Measurements from ENCODE around the gene SEPTIN10. TPM values are rescaled to one million over a fixed set of nuclear protein-coding genes. Genes with fewer than 3 reads are reported as not detected.

Gene SEPTIN10
- total RNA-seq, 1 experiment from 2014 or later: 100.0 TPM

DNA sequence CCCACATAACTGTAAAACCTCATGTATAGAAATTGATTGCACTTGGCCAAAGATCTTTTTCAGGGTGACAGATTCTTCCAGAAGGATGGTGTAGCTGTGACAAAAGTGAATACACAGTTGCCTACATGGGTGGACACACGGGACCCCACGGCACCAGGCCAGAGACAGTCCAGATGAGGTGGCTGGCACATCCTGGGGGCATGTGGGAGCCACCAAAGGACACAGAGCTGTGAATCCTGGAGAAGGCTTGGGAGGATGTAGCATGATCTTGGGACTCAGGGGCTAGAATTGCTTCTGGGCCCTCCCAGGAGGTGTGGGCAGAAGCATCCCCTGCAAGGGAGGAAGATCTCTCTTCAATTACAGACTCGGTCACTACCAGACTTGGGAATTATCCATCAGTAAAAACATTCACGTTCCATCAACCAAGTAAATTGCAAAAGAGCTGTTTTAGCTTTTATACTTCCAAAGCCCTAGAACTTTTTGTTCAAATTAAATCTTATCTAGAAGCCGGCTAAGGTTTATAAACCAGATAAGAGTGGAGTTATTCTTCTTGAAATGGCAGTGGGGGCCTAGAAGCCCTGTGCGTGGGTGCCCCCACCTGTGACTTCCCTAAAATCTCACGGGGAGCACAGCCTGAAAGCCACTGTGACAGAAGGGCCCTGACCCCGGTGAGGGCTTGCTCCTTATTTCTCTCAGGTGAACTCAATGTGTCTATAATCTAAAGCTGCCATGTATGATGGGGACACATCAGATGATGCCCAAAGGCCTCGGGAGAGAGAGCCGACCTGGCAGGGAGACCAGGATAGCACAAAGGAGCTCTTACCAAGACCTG, 81.7 kb downstream of the SEPTIN10 start:
- CTCF ChIA-PET: interaction anchor here (0.6 kb wide), 1 partner anchor 1628 kb away, joined by 3 read pairs; no protein-coding TSS in a partner anchor
- no peak overlapping the region for H3K27ac ChIP-seq (ENCODE audit: low read length)
- no peaks in the 10 kb centered on the region for H3K36me3 ChIP-seq (ENCODE audit: control insufficient read depth, insufficient read depth, low read length)
- no peaks in the 10 kb centered on the region for H3K9me3 ChIP-seq (ENCODE audit: control insufficient read depth, insufficient read depth, low read depth, low read length)
- no peak overlapping the region for H3K4me3 ChIP-seq (ENCODE audit: low read depth in 2 of 2, low read length in 2 of 2)
- in situ Hi-C loops (cut with HindIII; ENCODE audit: low pct_unique_long_range_greater_than_20kb, low sequenced_read_pairs): no loop called here
- H3K4me1 ChIP-seq (ENCODE audit: control insufficient read depth, insufficient read depth, low read length): no peaks in the 10 kb centered on the region
- no peaks in the 10 kb centered on the region for H3K27me3 ChIP-seq (ENCODE audit: control insufficient read depth, insufficient read depth, low read length)
- ATAC-seq (no peak), DNase-seq (ENCODE audit: low read depth, low spot score) (no peak)
- POLR2A ChIA-PET: no interaction called here
- no TSS peak for BruUV-seq (replicated peaks)
- intact Hi-C loops (cut with micrococcal nuclease; ENCODE audit: unreplicated experiment): no loop called here
- TF ChIP-seq SIN3A (IDR thresholded peaks at IDR 0.05; ENCODE audit: borderline replicate concordance, insufficient read depth, low read depth, low read length): no peak
- TF ChIP-seq, protein P1, sequence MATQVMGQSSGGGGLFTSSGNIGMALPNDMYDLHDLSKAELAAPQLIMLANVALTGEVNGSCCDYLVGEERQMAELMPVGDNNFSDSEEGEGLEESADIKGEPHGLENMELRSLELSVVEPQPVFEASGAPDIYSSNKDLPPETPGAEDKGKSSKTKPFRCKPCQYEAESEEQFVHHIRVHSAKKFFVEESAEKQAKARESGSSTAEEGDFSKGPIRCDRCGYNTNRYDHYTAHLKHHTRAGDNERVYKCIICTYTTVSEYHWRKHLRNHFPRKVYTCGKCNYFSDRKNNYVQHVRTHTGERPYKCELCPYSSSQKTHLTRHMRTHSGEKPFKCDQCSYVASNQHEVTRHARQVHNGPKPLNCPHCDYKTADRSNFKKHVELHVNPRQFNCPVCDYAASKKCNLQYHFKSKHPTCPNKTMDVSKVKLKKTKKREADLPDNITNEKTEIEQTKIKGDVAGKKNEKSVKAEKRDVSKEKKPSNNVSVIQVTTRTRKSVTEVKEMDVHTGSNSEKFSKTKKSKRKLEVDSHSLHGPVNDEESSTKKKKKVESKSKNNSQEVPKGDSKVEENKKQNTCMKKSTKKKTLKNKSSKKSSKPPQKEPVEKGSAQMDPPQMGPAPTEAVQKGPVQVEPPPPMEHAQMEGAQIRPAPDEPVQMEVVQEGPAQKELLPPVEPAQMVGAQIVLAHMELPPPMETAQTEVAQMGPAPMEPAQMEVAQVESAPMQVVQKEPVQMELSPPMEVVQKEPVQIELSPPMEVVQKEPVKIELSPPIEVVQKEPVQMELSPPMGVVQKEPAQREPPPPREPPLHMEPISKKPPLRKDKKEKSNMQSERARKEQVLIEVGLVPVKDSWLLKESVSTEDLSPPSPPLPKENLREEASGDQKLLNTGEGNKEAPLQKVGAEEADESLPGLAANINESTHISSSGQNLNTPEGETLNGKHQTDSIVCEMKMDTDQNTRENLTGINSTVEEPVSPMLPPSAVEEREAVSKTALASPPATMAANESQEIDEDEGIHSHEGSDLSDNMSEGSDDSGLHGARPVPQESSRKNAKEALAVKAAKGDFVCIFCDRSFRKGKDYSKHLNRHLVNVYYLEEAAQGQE (IDR thresholded peaks at IDR 0.05; ENCODE audit: insufficient read depth in 1 of 2, low read depth in 2 of 2, low read length in 1 of 2): no peak

DNA sequence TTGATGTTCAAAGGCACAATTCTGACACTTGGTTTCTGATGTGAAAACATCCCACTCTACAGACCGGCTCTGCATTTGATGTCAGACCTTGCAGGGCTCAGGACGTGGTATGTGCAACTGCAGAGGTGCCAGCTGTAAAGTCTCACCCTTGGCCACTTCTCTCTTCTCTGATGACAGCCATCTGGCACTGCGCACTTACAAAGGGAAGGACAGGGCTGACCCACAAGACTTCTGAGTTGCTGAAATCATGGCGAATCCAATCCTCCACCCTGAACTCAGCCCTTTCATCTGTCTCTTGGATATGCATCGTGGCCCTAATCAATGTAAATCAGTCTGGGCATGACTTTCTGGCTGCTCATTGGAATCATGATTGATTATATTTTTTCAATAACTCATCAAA, 82.5 kb downstream of the SEPTIN10 start:
- in situ Hi-C loops (cut with HindIII; ENCODE audit: low pct_unique_long_range_greater_than_20kb, low sequenced_read_pairs) (no loop called here), intact Hi-C loops (cut with micrococcal nuclease; ENCODE audit: unreplicated experiment) (no loop called here)
- BruUV-seq (replicated peaks): no TSS peak
- CTCF ChIA-PET: no interaction called here
- Histone ChIP-seq H3K4me3 (ENCODE audit: low read depth in 2 of 2, low read length in 2 of 2) (no peak overlapping the region), H3K9me3 (ENCODE audit: control insufficient read depth, insufficient read depth, low read depth, low read length) (no peaks in the 10 kb centered on the region), H3K27ac (ENCODE audit: low read length) (no peak overlapping the region), H3K36me3 (ENCODE audit: control insufficient read depth, insufficient read depth, low read length) (no peaks in the 10 kb centered on the region), H3K27me3 (ENCODE audit: control insufficient read depth, insufficient read depth, low read length) (no peaks in the 10 kb centered on the region), H3K4me1 (ENCODE audit: control insufficient read depth, insufficient read depth, low read length) (no peaks in the 10 kb centered on the region)
- TF ChIP-seq, protein P1 (IDR thresholded peaks at IDR 0.05; ENCODE audit: insufficient read depth in 1 of 2, low read depth in 2 of 2, low read length in 1 of 2): no peak
- TF ChIP-seq POLR2AphosphoS5 (IDR thresholded peaks at IDR 0.05; ENCODE audit: low read depth, low read length): no peak
- no peak for TF ChIP-seq SIN3A (IDR thresholded peaks at IDR 0.05; ENCODE audit: borderline replicate concordance, insufficient read depth, low read depth, low read length)
- TF ChIP-seq, protein P2, sequence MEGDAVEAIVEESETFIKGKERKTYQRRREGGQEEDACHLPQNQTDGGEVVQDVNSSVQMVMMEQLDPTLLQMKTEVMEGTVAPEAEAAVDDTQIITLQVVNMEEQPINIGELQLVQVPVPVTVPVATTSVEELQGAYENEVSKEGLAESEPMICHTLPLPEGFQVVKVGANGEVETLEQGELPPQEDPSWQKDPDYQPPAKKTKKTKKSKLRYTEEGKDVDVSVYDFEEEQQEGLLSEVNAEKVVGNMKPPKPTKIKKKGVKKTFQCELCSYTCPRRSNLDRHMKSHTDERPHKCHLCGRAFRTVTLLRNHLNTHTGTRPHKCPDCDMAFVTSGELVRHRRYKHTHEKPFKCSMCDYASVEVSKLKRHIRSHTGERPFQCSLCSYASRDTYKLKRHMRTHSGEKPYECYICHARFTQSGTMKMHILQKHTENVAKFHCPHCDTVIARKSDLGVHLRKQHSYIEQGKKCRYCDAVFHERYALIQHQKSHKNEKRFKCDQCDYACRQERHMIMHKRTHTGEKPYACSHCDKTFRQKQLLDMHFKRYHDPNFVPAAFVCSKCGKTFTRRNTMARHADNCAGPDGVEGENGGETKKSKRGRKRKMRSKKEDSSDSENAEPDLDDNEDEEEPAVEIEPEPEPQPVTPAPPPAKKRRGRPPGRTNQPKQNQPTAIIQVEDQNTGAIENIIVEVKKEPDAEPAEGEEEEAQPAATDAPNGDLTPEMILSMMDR (IDR thresholded peaks at IDR 0.05): no peak
- no peak for TF ChIP-seq TCF7L2 (IDR thresholded peaks at IDR 0.05; ENCODE audit: low read depth, low read length)
- no peak for ATAC-seq
- POLR2A ChIA-PET: no interaction called here
- DNase-seq (ENCODE audit: low read depth, low spot score): no peak
